ENCODE data around the gene PRRT3.
A peak's percentile ranks its signal among the peaks of the same experiment; 100 is the strongest.
"Not testable (repeated sequence)": the region's sequence is repeated elsewhere in the genome, so short reads cannot be mapped to it uniquely, and the experiment has no call there.

Gene PRRT3

DNA sequence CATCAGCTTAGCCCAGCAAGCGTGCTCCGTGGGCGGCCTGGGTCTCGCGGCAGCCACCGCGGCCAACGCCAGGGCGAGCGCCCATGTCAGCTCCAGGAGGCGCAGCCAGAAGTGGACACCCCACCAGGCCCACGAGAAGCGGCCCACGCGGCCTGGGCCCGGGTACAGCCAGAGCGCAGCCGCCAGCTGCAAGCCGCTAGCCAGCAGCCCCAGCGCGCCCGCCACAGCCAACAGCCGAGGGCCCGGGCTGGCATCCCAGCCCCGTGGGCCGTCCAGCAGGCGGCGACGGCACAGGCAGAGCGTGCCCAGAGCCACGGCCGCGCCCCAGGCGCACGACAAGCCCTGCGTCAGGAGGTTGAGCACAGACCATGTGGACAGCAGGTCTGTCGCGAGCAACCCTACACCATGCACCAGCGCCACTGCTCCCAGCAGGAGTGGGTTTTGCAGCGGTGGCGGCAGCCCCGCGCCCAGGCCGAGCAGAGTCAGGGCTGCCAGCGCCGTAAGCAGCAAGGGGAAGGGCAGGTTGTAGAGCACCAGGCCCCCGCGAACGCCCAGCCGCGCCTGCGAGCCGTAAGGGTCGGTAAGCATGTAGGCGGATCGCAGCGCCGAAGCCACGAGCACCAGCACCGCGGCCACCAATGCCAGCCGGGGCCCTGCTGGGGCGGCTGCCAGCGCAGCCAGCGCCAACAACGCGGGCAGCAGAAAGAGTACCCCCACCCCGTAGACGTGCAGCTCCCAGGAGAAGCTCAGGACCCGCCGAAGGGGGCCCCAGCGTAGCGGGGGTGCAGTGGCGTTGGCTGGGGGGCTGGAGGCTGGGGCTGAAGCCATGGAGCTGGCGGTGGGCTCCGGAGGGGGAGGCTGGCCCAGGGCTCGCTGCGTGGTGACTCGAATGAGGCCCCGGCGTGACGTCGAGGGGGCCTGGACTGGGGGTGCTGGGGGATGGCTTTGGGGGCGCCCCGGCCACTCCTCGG lies 4.9 kb downstream of the PRRT3 start:
- no peak for DNase-seq (ENCODE audit: low read depth in 2 of 2)

DNA sequence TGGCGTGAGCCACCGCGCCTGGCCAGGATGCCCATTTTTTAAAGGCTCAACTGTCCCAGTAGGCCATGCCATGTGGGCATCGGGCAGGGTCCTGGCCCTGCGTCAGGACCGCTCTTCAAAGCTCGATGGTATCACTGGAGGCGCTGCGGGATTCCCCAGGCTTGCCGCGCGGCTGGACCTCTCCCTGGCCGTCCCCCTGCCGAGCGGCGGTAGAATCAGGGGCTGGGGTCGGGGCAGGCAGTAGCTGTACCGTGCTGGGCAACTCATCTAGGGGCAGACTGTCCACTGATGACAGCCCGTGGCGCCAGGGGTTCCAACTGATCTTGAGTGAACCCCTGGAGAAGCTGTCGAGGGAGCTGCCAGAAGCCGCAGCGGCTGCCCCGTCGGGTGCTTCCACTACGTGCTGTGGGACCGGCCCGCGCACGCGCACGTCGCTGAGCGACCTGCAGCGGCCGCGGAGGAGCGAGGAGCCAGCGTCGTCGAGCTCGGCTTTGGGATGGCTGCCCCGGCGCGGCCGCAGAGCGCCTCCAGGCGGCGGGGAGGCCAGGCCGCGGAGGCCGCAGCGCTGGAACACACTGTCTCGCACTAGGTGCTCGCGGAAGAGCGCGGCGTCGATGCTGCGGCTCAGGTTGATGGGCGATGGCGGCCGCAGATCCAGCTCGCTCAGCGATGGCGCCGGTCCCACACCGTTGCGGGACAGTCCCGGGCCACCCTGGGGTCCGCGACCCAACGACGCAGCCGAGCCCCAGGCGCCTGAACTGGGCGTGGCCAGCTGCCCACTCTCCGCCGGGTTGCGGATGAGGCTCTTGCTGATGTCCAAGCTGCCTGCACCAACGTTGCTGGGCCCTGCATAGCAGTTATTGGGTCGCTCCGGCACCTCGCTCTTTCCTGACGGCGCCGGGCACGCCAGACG lies 5.8 kb downstream of the PRRT3 start:
- DNase-seq (ENCODE audit: low read depth in 2 of 2), result peak; percentile 64 to 66

- no peak for DNase-seq (ENCODE audit: low read depth in 2 of 2)
These were observed 6.8 kb downstream of the PRRT3 start for GRCh38 chr3:9945358-9945757.

- no peak for DNase-seq (ENCODE audit: low read depth in 2 of 2)
These were observed 7.9 kb downstream of the PRRT3 start for GRCh38 chr3:9944271-9944670.

GRCh38 chr3:9942934-9943690 lies 9.1 kb downstream of the PRRT3 start:
- no peak for DNase-seq (ENCODE audit: low read depth in 2 of 2)

DNA sequence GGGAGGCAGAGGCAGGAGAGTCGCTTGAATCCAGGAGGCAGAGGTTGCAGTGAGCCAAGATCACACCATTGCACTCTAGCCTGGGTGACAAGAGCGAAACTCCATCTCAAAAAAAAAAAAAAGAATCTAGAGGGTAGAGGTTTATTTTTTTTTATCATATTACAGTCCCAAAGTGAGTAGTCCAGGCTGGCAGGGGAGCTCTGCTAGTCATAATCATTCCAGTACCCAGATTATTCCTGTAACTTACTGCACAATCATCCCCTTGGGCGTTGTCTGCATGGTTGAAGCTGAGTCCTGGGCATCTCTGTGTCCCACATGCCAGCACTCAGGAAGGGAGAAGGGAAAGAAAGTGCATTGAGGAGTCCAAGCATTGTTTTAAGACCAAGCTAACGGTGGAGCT lies 10.0 kb downstream of the PRRT3 start:
- DNase-seq (ENCODE audit: low read depth in 2 of 2), result no peak

DNA sequence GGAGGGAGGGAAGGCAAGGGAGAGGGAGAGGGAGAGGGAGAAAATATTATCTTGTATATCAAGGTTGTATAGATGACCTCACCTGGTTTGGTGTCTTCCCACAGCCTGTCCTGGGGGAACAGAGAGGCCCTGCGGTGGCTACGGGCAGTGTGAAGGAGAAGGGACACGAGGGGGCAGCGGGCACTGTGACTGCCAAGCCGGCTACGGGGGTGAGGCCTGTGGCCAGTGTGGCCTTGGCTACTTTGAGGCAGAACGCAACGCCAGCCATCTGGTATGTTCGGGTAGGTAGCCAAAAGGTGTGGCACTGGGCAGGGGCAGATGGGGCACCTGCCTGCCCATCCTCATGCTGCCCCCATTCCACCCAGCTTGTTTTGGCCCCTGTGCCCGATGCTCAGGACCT lies 11.5 kb downstream of the PRRT3 start:
- no peak for DNase-seq (ENCODE audit: low read depth in 2 of 2)

- not testable (repeated sequence) for DNase-seq (ENCODE audit: low read depth in 2 of 2)
These were observed 12.3 kb downstream of the PRRT3 start for GRCh38 chr3:9939906-9940305.

DNA sequence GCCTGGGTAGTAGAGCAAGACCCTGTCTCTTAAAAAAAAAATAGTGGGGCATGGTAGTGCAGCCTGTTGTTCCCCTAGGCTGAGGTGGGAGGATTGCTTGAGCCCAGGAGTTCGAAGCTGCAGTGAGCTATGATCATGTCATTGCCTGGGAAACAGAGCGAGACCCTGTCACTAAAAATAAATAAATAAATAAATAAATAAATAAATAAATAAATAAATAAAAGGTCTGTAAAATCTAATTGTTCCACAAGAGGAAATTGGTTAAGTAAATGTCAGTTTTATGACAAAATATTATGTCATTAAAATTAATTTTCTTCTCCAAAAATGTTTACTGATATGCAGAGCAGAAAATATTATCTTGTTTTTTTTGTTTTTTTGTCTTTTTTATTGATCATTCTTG lies 13.2 kb downstream of the PRRT3 start:
- DNase-seq (ENCODE audit: low read depth in 2 of 2), result no peak

GRCh38 chr3:9937486-9938238 lies 14.5 kb downstream of the PRRT3 start:
- DNase-seq (ENCODE audit: low read depth in 2 of 2), result no peak

- DNase-seq (ENCODE audit: low read depth in 2 of 2), result no peak
These were observed 16.2 kb downstream of the PRRT3 start for GRCh38 chr3:9935966-9936510.

- no peak for DNase-seq (ENCODE audit: low read depth in 2 of 2)
These were observed 17.2 kb downstream of the PRRT3 start for GRCh38 chr3:9934993-9935392.

- DNase-seq (ENCODE audit: low read depth in 2 of 2), result no peak
These were observed 18.0 kb downstream of the PRRT3 start for GRCh38 chr3:9934235-9934621.

GRCh38 chr3:9933561-9934234 lies 18.5 kb downstream of the PRRT3 start, which contains the start of gene CRELD1:
Gene CRELD1 (plus strand): TSS chr3:9933834. CDS start chr3:9934439, 605 bp downstream.
- DNase-seq (ENCODE audit: low read depth in 2 of 2), result peak; percentile 93 to 96

DNA sequence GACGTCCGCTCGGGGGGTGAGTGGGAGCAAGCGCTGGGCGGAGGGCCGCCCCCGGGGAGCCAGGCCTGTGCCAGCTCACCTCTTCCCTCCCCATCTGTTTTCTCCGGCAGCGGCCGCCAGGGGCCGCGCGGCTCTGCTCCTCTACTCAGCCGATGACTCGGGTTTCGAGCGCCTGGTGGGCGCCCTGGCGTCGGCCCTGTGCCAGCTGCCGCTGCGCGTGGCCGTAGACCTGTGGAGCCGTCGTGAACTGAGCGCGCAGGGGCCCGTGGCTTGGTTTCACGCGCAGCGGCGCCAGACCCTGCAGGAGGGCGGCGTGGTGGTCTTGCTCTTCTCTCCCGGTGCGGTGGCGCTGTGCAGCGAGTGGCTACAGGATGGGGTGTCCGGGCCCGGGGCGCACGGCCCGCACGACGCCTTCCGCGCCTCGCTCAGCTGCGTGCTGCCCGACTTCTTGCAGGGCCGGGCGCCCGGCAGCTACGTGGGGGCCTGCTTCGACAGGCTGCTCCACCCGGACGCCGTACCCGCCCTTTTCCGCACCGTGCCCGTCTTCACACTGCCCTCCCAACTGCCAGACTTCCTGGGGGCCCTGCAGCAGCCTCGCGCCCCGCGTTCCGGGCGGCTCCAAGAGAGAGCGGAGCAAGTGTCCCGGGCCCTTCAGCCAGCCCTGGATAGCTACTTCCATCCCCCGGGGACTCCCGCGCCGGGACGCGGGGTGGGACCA lies 19.2 kb downstream of the PRRT3 start:
- peak; percentile 76 to 86 for DNase-seq (ENCODE audit: low read depth in 2 of 2)

GRCh38 chr3:9932535-9932842 lies 19.7 kb downstream of the PRRT3 start:
- no peak for DNase-seq (ENCODE audit: low read depth in 2 of 2)

GRCh38 chr3:9930804-9931418 lies 21.3 kb downstream of the PRRT3 start:
- no peak for DNase-seq (ENCODE audit: low read depth in 2 of 2)

DNA sequence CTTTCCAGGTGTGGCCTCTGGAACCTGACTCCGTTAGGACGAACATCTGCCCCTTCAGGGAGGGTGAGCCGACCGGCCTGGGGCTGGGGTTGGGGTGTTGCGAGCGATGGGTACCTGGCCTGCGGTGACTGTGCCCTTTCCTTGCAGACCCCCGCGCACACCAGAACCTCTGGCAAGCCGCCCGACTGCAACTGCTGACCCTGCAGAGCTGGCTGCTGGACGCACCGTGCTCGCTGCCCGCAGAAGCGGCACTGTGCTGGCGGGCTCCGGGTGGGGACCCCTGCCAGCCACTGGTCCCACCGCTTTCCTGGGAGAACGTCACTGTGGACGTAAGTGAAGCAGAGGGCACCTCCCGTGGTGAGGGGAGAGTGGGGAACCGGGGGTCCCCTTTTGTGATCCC lies 24.1 kb downstream of the PRRT3 start:
- no peak for DNase-seq (ENCODE audit: low read depth in 2 of 2)

All from stimulated activated CD4-positive, alpha-beta T cell treated with anti-CD3 and anti-CD28 coated beads, Interleukin-12 subunit alpha, Interleukin-12 subunit beta, amount 100 ng/mL, for 24 hours (primary cell).